HL-60 (cell line): ENCODE results near the gene NRXN3.

Source experiments
- DNase-seq, 2 experiments: peaks; one replicate each; pipeline ENCODE4 v3.0.0-alpha.2; 2010 to 2020; ENCODE audit warnings: low read depth in 1 of 2, low spot score in 1 of 2
- H3K27ac ChIP-seq: fragments of 250-450 bp; sonication (Bioruptor Pico); replicated peaks from 2 replicates; pipeline ENCODE4 v1.5.1; 2020; ENCODE audit warnings: mild to moderate bottlenecking, moderate library complexity
- H3K27me3 ChIP-seq: fragments of 250-450 bp; sonication (Bioruptor Pico); 2 replicates; pipeline ENCODE4 v1.5.1; 2021; ENCODE audit warnings: mild to moderate bottlenecking, moderate library complexity; ENCODE audit not compliant: insufficient read depth, poor library complexity, severe bottlenecking
- H3K4me3 ChIP-seq: replicated peaks from 2 replicates; pipeline ENCODE4 v1.5.1; 2011; ENCODE audit warnings: mild to moderate bottlenecking, control low read depth, low read length; ENCODE audit not compliant: insufficient read depth
- GABPA ChIP-seq: IDR thresholded peaks from 2 replicates; pipeline ENCODE4 v1.6.1; 2012; ENCODE audit warnings: low read depth
- POLR2AphosphoS5 ChIP-seq: IDR thresholded peaks from 2 replicates; pipeline ENCODE4 v1.6.1; 2012; ENCODE audit warnings: low read depth
- REST ChIP-seq: IDR thresholded peaks from 2 replicates; pipeline ENCODE4 v1.6.1; 2012; ENCODE audit warnings: low read depth; ENCODE audit not compliant: insufficient replicate concordance
- SPI1 ChIP-seq: IDR thresholded peaks from 2 replicates; pipeline ENCODE4 v1.6.1; 2012; ENCODE audit warnings: low read depth, mild to moderate bottlenecking, borderline replicate concordance
- TF ChIP-seq, protein P1 (sequence below): IDR thresholded peaks from one replicate; pipeline ENCODE4 v1.5.1; 2011; ENCODE audit warnings: low read length, control low read depth, inconsistent platforms; ENCODE audit not compliant: insufficient read depth

NRXN3 gene

GRCh38 chr14:79500489-79500888 lies 1330.3 kb downstream of the NRXN3 start:
- no peak overlapping the region for H3K27ac ChIP-seq
- no peaks in the 10 kb centered on the region for H3K27me3 ChIP-seq
- no peak overlapping the region for H3K4me3 ChIP-seq
- no peak for DNase-seq
- no peak for TF ChIP-seq GABPA
- TF ChIP-seq POLR2AphosphoS5 = no peak
- TF ChIP-seq SPI1 = no peak
- TF ChIP-seq, protein P1, sequence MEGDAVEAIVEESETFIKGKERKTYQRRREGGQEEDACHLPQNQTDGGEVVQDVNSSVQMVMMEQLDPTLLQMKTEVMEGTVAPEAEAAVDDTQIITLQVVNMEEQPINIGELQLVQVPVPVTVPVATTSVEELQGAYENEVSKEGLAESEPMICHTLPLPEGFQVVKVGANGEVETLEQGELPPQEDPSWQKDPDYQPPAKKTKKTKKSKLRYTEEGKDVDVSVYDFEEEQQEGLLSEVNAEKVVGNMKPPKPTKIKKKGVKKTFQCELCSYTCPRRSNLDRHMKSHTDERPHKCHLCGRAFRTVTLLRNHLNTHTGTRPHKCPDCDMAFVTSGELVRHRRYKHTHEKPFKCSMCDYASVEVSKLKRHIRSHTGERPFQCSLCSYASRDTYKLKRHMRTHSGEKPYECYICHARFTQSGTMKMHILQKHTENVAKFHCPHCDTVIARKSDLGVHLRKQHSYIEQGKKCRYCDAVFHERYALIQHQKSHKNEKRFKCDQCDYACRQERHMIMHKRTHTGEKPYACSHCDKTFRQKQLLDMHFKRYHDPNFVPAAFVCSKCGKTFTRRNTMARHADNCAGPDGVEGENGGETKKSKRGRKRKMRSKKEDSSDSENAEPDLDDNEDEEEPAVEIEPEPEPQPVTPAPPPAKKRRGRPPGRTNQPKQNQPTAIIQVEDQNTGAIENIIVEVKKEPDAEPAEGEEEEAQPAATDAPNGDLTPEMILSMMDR = no peak
- TF ChIP-seq REST = no peak

GRCh38 chr14:79502136-79502750 lies 1332.1 kb downstream of the NRXN3 start:
- Histone ChIP-seq H3K27me3 (no peaks in the 10 kb centered on the region), H3K4me3 (no peak overlapping the region), H3K27ac (no peak overlapping the region)
- no peak for DNase-seq
- no peak for TF ChIP-seq SPI1
- no peak for TF ChIP-seq REST
- TF ChIP-seq, protein P1 = no peak
- no peak for TF ChIP-seq POLR2AphosphoS5
- no peak for TF ChIP-seq GABPA

- DNase-seq = no peak
- TF ChIP-seq REST (no peak), POLR2AphosphoS5 (no peak), SPI1 (no peak), GABPA (no peak)
- TF ChIP-seq, protein P1 = no peak
- Histone ChIP-seq H3K27ac (no peak overlapping the region), H3K27me3 (no peaks in the 10 kb centered on the region), H3K4me3 (no peak overlapping the region)
Measured at GRCh38 chr14:79502751-79503148, 1332.6 kb downstream of the NRXN3 start.
